ENCODE data around the gene ZGLP1.

Gene ZGLP1

GRCh38 chr19:10309423-10309822 lies at the start of gene ZGLP1:
TSS of gene ZGLP1 (minus strand) at chr19:10309815.
- no peak for FAIRE-seq
- no peak for DNase-seq (ENCODE audit: insufficient read length, low spot score)
- TF ChIP-seq CTCF (IDR thresholded peaks at IDR 0.05; ENCODE audit: insufficient read depth, missing control alignments), result no peak

GRCh38 chr19:10356431-10356830 lies 46.8 kb upstream of the ZGLP1 start:
- DNase-seq (ENCODE audit: insufficient read length, low spot score) (no peak), FAIRE-seq (no peak)
- no peak for TF ChIP-seq CTCF (IDR thresholded peaks at IDR 0.05; ENCODE audit: insufficient read depth, missing control alignments)

- FAIRE-seq (no peak), DNase-seq (ENCODE audit: insufficient read length, low spot score) (no peak)
- no peak for TF ChIP-seq CTCF (IDR thresholded peaks at IDR 0.05; ENCODE audit: insufficient read depth, missing control alignments)
Measured at GRCh38 chr19:10353793-10354391, 44.3 kb upstream of the ZGLP1 start.

- FAIRE-seq, result no peak
Measured at GRCh38 chr19:10352764-10353671, 43.4 kb upstream of the ZGLP1 start.

GRCh38 chr19:10346509-10346908 lies 36.9 kb upstream of the ZGLP1 start:
- no peak for DNase-seq (ENCODE audit: insufficient read length, low spot score)
- no peak for TF ChIP-seq CTCF (IDR thresholded peaks at IDR 0.05; ENCODE audit: insufficient read depth, missing control alignments)
- FAIRE-seq, result no peak

More at GRCh38 chr19:10352764-10353671, 43.4 kb upstream of the ZGLP1 start:
- no peak for DNase-seq (ENCODE audit: insufficient read length, low spot score)
- no peak for TF ChIP-seq CTCF (IDR thresholded peaks at IDR 0.05; ENCODE audit: insufficient read depth, missing control alignments)

- no peak for FAIRE-seq
Measured at GRCh38 chr19:10344780-10345179, 35.2 kb upstream of the ZGLP1 start.

More at GRCh38 chr19:10344780-10345179, 35.2 kb upstream of the ZGLP1 start:
- no peak for TF ChIP-seq CTCF (IDR thresholded peaks at IDR 0.05; ENCODE audit: insufficient read depth, missing control alignments)
- no peak for DNase-seq (ENCODE audit: insufficient read length, low spot score)

Measured in D721Med (cell line).